GM10266 (cell line): ENCODE results near the gene GALNT2.

Source experiments
- DNase-seq: peaks from one replicate; pipeline ENCODE4 v3.0.0; 2012; ENCODE audit errors: extremely low spot score
- TF ChIP-seq, protein P1 (sequence below): IDR thresholded peaks from 2 replicates; pipeline ENCODE4 v1.5.1; 2012; ENCODE audit warnings: mild to moderate bottlenecking, low read depth; ENCODE audit not compliant: control insufficient read depth, insufficient read depth; ENCODE audit errors: missing control alignments

Gene GALNT2

DNA sequence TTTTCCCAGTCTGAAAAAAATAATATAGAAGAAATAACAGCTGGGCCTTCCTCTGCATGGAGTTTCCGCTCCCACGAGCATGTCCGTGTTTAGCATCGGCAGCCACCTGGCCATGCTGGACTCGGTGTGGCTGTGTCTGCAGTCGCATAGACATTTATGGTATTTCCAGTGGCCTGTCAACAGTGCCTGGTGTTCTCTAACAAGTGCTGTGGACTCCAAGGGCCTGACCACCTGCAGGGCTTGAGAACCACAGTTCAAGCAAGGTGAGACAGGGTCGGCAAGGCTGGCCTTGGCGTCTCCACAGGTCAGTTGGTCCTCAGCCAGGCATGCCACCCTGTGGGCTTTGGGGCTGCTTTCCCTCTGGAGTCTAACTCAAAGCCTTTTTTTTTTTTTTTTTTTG, 234.3 kb downstream of the GALNT2 start:
- no peak for DNase-seq
- TF ChIP-seq, protein P1, sequence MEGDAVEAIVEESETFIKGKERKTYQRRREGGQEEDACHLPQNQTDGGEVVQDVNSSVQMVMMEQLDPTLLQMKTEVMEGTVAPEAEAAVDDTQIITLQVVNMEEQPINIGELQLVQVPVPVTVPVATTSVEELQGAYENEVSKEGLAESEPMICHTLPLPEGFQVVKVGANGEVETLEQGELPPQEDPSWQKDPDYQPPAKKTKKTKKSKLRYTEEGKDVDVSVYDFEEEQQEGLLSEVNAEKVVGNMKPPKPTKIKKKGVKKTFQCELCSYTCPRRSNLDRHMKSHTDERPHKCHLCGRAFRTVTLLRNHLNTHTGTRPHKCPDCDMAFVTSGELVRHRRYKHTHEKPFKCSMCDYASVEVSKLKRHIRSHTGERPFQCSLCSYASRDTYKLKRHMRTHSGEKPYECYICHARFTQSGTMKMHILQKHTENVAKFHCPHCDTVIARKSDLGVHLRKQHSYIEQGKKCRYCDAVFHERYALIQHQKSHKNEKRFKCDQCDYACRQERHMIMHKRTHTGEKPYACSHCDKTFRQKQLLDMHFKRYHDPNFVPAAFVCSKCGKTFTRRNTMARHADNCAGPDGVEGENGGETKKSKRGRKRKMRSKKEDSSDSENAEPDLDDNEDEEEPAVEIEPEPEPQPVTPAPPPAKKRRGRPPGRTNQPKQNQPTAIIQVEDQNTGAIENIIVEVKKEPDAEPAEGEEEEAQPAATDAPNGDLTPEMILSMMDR = no peak

DNA sequence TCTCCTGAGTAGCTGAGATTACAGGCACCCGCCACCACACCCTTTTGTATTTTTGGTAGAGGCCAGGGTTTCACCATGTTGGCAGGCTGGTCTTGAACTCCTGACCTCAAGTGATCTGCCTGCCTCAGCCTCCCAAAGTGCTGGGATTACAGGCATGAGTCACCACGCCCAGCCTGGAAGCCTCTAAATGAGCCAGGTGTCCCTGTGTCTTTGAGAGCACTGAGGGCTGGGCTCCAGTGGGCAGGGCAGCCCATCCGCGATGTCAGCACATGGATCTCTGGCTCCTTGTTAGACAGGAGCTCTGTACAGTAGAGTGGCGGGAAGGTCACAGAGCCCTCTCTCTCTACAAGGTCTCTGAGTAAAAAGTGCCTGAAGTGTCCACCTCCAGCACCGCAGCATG, 234.8 kb downstream of the GALNT2 start:
- no peak for DNase-seq
- TF ChIP-seq, protein P1 = no peak

DNA sequence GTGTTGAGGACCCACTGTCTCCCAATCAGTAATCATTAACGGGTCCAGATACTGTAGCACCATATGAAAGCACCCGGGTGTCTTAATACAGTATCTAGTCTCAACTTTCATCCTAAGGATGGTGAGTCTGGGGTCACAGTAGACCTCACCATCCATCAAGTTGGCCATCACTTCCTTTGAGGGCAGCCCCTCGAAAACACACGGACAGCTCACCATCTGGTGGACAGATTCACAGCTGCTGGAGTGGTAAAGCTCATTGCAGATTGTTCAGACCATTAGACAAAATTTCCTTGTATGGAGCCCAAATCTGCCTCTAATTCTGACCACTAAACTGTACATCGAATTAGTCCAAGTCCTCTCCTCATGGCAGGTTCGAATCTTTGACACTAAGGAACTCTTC, 236.0 kb downstream of the GALNT2 start:
- TF ChIP-seq, protein P1 = peak; percentile 27
- DNase-seq = no peak

DNA sequence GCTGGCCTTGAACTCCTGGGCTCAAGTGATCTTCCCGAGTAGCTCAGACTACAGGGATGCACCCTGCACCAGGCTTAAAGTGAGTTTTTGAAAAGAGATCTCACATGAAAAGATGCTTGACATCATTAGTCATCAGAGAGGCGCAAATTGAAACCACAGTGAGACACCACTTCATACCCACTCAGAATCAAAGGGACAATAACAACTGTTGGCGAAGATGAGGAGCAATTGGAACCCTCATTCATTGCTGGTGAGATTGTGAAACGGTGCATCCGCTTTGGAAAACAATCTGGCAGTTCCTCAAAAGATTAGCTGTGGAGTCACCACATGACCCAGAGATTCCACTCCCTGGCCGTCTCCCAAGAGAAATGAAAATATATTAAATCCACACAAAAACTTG, 236.8 kb downstream of the GALNT2 start:
- TF ChIP-seq, protein P1 = no peak
- no peak for DNase-seq

DNA sequence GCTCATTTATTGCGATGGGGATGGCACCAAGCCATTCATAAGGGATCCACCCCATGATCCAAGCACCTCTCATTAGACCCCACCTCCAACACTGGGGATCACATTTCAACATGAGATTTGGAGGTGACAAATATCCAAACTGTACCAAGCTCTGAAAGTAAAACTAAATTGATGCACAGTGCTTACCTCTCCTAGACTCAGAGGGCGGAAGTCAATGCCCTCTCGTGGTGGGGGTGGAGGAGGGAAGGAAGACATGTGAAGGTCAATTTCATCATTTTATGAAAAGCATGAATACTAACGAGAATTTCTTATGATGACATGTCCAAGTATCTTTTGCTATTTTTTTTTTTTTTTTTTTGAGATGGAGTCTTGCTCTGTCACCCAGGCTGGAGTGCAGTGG, 239.1 kb downstream of the GALNT2 start:
- TF ChIP-seq, protein P1 = peak; percentile 51
- no peak for DNase-seq

DNA sequence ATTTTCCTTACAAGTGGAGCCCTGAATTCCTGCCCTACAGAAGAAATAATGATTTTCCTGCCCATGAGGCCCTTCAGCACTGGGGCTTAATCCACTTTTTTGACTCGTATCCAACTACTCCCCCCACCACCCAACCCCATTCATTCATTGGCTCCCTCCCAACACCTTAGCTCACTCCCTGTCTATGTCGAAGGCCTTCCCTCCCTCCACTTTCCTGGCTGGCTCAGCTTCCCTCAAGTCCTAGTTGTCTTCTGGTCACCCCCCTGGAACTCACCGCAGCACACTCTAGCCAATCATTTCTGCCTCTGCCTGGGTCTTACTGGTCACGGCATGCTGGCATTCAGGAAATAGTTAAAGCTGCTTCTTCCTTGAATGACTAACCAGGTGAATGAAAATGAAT, 240.2 kb downstream of the GALNT2 start:
- TF ChIP-seq, protein P1 = no peak

DNA sequence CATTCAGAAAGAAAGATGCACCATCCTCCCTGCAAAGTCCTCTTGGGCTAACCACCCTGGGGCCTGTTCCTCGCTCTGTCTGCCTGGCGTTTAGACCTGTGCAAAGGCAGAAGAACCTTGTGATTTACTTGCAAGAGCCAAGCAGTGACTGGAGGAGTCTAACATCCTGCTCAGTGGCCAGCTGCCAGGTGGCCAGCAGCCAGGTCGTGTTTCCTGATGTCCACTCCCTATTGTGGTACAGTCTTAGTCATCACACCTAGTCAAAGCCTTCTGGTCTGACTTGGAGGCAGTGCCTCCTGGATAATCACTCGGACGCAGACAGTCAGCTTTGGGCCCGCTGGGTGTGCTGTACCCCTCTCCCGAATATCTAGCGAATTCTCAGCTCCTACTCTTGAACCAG, 241.0 kb downstream of the GALNT2 start:
- TF ChIP-seq, protein P1 = no peak
- DNase-seq = no peak

More for the DNA sequence above, 240.2 kb downstream of the GALNT2 start:
- DNase-seq = no peak
